Right kidney (tissue), 1 donor: ENCODE results near the gene SORBS1.

ENCODE experiments used
- DNase-seq: peaks from one replicate; pipeline ENCODE4 v3.0.0-alpha.2; 2016

The SORBS1 gene

DNA sequence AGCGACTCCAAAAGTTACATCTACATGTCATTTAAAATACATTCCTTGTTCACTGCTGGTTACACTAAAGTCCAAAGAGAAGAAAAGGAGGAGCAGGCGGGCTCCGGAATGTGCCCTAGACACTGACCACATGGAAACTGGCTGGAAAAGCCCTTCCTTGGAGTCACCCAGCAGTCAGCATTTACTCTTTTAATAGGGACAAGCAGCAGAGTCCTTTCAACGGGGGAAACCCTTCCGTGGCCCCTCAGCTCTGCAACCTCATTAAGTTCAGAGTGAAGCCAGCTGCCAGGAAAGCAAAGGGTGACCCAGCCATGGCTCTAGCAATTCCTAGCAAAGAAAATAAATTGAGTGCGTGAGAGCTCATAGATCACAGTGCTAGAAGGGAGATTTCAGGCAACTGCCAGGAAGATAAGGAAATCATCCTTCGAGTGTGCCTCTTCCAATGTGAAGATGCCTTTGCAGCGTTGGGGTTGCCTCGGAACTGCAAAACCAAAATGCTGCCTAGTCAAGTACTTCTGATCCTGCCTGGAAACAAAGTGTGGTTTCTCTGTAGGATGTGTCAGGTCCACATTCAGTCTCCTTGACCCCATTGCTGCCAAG lies 101.6 kb downstream of the SORBS1 start:
- DNase-seq: peak; percentile 66

- DNase-seq: no peak
Observed at GRCh38 chr10:95458871-95459270, 102.3 kb downstream of the SORBS1 start.

GRCh38 chr10:95458014-95458413 lies 103.2 kb downstream of the SORBS1 start:
- no peak for DNase-seq

GRCh38 chr10:95457319-95457886 lies 103.8 kb downstream of the SORBS1 start:
- DNase-seq: no peak

- DNase-seq: no peak
Observed at GRCh38 chr10:95456516-95456915, 104.7 kb downstream of the SORBS1 start.

- DNase-seq: no peak
Observed at GRCh38 chr10:95454940-95455339, 106.2 kb downstream of the SORBS1 start.

GRCh38 chr10:95454356-95454755 lies 106.8 kb downstream of the SORBS1 start:
- DNase-seq: no peak

GRCh38 chr10:95451568-95452524 lies 109.3 kb downstream of the SORBS1 start:
- DNase-seq: no peak

GRCh38 chr10:95451150-95451549 lies 110.0 kb downstream of the SORBS1 start:
- no peak for DNase-seq

DNA sequence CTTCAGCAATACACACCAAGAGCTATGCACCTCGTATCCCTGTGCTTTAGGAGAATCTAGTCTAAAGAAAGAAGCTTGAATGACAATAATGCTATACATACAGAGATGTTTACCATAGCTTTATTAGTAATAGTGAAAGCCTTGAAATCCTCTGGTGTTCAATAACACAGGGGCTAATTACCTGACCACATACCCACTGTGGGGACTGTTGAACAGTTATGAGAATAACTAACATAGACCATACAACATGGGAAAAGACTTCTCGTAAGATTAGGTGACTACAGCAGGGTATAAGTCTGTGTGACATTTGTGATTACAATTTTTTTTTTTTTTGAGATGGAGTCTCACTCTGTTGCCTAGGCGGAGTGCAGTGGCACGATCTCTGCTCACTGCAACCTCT lies 111.0 kb downstream of the SORBS1 start:
- DNase-seq: no peak

DNA sequence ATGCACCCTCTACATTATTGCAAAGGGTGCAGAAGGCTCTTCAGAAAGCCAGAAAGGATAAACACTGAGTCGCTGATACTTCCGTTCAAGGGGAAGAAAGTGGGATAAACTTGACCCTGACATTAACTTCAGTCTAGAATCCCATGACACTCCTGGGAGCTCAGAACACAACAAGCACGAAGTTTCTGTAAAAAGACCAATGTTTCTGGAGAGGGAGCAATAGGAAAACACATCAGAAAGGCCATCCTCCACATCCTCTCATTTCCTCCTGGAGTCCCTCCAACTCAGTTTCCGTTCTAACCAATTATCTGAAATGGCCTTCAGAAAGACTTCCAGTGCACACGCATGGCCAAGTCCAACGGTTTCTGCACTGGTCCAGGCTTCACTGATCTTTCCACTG lies 113.5 kb downstream of the SORBS1 start:
- DNase-seq: no peak

GRCh38 chr10:95445837-95446486 lies 115.2 kb downstream of the SORBS1 start:
- DNase-seq: no peak

DNA sequence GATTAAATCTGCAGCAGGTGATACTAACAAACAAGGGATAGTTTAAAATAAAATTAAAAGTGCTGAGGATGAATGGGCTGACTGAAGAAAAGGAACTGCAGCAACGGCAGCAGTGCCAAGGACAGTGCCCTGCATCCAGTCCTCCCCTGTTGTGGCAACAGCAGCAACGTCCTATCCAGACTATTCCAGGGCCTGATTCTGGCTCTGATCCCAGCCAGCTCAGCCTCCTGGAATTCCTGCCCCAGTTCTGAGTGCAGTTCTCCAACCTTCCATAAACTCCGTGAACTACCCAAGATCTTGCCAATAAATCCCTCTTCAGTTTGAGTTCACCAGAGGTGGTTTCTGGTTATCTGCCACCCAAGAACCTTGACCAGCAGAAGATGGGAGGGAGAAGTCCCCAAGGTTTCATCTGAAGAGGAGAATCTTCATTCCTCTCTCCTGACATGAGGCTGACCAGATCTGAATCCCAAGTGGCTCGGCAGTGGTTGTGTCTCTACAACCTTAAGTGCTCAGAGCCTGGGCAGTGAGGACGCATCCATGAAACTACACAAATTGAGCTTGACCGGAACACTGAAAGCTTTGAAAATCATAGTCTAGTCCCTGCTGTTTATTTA lies 115.8 kb downstream of the SORBS1 start:
- no peak for DNase-seq

- no peak for DNase-seq
Observed at GRCh38 chr10:95444792-95445191, 116.4 kb downstream of the SORBS1 start.

GRCh38 chr10:95443636-95444035 lies 117.5 kb downstream of the SORBS1 start:
- DNase-seq: no peak

GRCh38 chr10:95442341-95442740 lies 118.8 kb downstream of the SORBS1 start:
- DNase-seq: no peak

- no peak for DNase-seq
Observed at GRCh38 chr10:95441547-95441923, 119.6 kb downstream of the SORBS1 start.

DNA sequence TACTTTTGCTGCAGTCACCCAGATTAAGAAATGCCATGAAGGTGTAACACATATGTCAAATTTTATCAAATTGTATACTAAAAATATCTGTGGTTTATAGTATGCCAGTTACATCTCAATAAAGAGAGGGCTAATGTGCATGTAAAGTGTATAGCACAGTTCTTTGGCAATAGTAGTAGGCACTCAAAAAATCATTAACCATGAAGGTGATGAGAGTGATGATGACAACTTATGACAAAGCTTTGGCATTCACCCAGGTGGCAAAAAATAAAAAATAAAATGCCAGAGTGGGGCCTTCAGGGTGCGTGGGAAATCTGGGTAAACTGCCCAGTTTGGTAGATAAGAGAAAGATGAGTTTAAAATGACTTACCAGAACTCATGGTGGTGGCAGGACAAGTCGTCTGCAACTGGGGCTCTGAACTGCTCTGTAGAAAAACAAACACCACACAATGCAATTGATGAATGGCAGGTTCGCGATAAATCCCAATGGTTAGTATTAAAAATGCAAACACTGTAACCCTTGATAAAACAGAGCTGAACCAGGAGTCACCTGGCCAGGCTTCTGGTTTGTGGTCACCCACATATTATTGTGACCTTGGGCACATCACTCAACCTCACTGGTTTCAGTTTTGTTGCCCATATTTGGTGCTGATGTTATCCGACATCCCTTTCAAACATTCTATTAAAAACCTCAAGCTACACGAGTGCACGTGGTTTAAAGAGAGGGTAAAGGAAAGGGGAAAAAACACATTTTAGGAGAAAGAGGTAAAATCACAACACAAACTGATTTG lies 120.2 kb downstream of the SORBS1 start:
- DNase-seq: no peak

DNA sequence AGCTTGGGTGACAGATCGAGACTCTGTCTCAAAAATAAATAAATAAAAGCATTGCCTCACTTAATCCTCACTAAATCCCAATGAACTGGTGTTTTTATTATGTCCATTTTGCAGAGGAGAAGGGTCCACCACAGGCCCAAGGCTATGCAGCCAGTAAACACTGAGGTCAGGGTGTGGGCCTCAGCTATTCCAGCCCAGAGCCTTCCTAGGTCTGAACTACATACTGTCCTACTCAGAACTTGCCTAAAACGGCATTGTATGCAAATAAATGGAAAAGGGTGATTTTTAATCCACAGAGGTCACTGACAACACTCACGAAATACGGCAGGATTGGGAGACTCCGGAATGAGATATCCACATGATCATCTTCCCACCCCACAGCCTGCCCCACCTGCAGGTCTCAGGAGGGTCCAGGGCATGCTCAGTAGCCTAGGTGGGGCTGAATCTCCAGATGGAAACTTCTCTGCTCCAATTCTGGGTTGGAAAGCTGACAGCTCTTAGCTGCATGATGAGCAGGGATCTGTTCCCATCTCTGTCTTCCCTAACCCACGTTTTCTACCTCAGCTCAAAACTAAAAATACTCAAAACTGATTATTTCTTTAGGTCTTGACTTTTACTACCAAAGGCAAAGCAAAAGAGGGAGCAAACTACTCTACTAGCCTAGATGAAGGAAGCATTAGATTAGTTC lies 121.0 kb downstream of the SORBS1 start:
- DNase-seq: no peak

DNA sequence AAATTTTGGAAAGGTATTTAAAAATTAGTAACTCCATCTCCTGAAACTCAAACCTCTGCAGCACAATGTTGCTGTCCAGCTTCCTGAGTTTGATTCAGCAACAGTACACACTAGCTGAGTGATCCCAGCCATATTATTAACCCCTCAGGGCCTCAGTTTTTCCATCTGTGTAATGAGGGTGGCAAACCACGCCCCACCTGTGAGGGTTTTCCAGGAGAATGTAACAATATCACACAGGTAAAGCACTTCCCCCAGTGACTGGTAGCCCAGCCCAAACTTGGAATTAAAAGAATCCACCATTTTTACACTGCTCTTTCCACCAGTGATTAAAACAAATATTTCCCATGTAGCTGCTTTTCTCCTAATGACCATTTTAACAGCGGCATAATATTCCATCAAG lies 122.4 kb downstream of the SORBS1 start:
- no peak for DNase-seq

DNA sequence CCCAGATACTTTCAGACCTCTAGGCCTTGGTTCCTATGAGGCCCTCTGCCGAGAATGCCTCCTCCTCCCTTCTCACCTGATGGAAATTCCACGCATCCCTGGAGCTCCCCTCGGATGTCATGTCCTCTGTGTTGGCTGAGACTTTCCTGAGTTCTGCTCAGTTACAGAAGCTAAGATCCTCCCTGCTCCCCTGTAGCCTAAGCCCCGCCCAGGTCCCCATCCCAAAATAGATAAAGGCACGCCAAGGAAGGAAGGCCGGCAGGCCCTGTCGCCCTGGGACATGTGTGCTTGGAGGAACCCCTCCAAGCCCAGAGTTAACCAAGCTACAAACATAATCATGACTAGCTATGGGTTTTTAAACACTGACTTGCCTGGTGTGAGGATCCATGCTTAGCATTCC lies 123.5 kb downstream of the SORBS1 start:
- no peak for DNase-seq
